Fibroblast of mammary gland (primary cell): ENCODE measurements around the gene GPAT2.
"Not testable (repeated sequence)": the region's sequence is repeated elsewhere in the genome, so short reads cannot be mapped to it uniquely, and the experiment has no call there.

Source experiments
- DNase-seq: peaks from one replicate; pipeline ENCODE4 v3.0.0-alpha.2; 2010; ENCODE audit warnings: low read depth
- H3K4me3 ChIP-seq: 2 replicates; pipeline ENCODE4 v1.5.1; 2011; ENCODE audit warnings: low read depth, mild to moderate bottlenecking, low read length, moderate library complexity; ENCODE audit not compliant: control insufficient read depth
- CTCF ChIP-seq: conservative IDR thresholded peaks from 2 replicates; pipeline ENCODE4 v1.5.1; 2011; ENCODE audit warnings: low read depth, low read length, inconsistent platforms; ENCODE audit not compliant: control insufficient read depth, insufficient read depth

GPAT2 gene

GRCh38 chr2:96034792-96035191 is at the start of gene GPAT2:
GPAT2 (minus strand) TSS chr2:96034916; CDS start chr2:96032359, 2,557 bp downstream.
- not testable (repeated sequence) for H3K4me3 ChIP-seq, DNase-seq

GRCh38 chr2:96083989-96084857 is 49.5 kb upstream of the GPAT2 start:
- TF ChIP-seq CTCF, result no peak
- DNase-seq, result no peak
- H3K4me3 ChIP-seq, result no peak overlapping the region

- no peak overlapping the region for H3K4me3 ChIP-seq
- TF ChIP-seq CTCF, result no peak
- no peak for DNase-seq
Measured at GRCh38 chr2:96083064-96083939, 48.6 kb upstream of the GPAT2 start.

- TF ChIP-seq CTCF, result no peak
- no peak for DNase-seq
- H3K4me3 ChIP-seq, result no peak overlapping the region
Measured at GRCh38 chr2:96082211-96083063, 47.7 kb upstream of the GPAT2 start.

GRCh38 chr2:96081042-96081441 is 46.3 kb upstream of the GPAT2 start:
- H3K4me3 ChIP-seq, result no peak overlapping the region
- no peak for DNase-seq
- TF ChIP-seq CTCF, result no peak

- TF ChIP-seq CTCF, result no peak
- no peak for DNase-seq
- H3K4me3 ChIP-seq, result no peak overlapping the region
Measured at GRCh38 chr2:96075199-96075771, 40.6 kb upstream of the GPAT2 start.
